ENCODE measurements around the gene TNFRSF13B.
A peak's percentile ranks its signal among the peaks of the same experiment; 100 is the strongest.
"Not testable (repeated sequence)": the region's sequence is repeated elsewhere in the genome, so short reads cannot be mapped to it uniquely, and the experiment has no call there.

The TNFRSF13B gene

GRCh38 chr17:17004997-17005614 lies 33.2 kb upstream of the TNFRSF13B start:
- DNase-seq (ENCODE audit: low read depth), result not testable (repeated sequence)

DNA sequence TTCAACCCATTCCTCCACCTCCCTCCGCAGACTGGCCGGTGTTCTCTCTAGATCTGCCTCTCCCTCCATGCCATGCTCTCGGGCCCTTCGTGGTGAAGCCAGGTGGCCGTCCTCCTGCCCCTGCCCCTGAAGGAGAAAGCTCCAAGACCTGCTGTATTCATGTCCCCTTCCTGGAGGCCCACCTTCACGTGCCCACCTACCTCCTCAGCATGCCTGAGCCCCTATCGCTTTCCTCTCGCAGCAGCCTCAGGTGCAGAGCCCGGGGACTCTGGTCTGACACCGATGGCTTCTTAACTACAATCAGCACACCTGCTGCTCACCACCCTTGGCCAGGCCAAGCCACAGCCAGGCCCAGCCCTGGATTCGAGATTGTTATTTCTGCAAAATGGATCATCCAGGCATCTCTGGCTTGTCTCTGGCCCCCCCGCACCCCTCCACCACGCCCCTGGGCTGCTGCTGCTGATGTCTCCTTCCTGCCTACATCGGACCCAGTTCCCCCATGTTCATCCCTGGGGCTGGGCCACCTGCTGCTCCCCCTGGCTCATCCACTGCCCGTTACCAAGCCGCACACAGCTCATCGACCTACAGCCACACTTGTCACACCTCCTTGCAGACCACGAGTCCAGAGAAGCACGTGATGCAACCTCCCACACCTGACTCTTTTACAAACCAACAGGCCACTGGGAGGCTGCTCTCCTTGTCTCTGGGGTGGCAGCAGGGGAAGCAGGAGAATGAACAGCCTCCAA lies 32.5 kb upstream of the TNFRSF13B start:
- DNase-seq (ENCODE audit: low read depth), result no peak

DNA sequence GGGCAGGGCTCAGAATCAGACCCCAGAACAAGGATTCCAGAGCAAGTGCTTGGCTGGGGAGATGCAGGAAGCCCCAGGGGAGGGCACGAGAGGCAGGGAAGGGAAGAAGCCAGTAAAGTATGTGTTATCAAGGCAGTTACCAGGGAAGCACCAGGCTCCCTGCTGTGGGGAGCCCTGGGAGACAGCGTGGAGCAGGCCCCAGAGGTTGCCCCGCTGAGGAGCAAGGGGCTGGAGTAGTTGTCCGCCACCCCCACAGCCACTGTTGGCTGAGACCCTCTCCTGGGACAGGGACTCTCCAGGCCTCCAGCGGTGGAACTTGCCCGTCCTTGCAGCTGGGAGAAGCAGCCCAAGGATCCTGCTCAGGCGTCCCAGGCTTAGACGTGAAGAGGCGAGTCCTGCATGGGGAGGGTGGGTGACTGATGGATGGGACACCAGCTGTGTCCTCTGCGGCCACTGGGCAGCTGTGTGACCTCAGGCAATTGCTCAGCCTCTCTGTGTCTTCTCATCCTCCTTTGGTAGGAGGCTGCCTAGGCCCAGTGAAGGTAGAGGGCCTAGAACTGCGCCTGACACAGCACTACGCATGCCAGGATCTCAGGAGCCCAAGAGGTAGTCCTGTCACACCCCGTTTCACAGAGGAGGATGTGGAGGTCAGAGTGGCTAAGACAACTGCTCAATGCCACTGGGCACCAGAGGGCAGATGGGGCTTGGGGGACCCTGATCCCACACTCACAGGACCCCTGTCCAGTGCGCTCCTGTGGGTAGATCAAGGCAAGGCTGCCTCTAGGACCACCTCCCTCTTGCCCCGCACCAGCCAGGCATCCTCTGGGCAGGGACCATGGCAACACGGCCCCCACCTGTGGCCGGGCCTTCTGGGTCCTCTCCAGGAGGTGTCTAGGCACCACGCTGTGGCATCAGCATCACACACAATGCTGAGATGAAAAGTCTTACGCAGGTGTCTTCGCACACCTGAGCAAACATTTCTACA lies 31.1 kb upstream of the TNFRSF13B start:
- DNase-seq (ENCODE audit: low read depth), result not testable (repeated sequence)

GRCh38 chr17:17001874-17002520 lies 30.1 kb upstream of the TNFRSF13B start:
- DNase-seq (ENCODE audit: low read depth), result peak; percentile 56

- no peak for DNase-seq (ENCODE audit: low read depth)
These were observed 29.3 kb upstream of the TNFRSF13B start for GRCh38 chr17:17001076-17001777.

GRCh38 chr17:16999931-17000625 lies 28.2 kb upstream of the TNFRSF13B start:
- DNase-seq (ENCODE audit: low read depth), result no peak

DNA sequence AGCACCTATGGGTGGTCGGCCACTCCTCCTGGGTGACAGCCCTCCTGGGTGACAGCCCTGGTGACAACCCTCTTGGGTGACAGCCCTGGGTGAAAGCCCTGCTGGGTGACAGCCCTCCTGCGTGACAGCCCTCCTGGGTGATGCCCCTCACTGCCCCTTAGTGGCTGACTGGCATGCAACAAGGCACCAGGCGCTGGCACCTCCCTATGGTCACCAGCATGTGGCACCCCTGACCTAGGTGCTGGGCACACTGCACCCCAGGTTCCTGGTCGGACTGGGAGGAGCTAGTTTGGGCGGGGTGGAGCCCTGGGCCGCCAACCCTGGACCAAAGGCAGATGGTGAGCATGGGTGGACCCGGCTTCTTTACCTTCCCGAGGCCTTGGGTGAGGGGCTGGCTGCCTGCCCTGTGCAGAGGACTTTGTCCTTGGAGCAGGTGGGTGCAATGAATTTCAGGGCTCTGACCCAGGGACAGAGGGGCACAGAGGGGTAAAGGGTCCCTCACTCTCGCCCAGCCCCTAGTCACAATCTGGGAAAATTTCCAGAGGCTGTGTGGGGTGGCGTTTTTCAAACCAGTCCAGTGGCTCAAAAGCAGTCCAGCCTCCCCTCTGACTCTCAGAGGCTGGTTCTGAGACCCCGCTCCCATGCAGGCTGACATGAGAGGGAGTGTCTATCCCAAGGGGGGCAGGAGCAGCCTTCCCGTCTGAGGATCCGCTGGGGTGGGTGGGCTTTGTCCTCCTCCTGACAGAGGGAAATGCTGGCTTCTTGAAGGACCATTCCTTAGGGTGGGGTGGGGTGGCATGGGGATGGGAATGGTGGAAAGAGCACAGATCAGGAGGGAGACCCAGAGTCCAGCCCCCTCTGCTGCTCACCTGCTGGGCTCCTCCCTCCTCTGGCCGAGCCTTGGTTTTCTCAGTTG lies 25.9 kb upstream of the TNFRSF13B start:
- no peak for DNase-seq (ENCODE audit: low read depth)

GRCh38 chr17:16996726-16997125 lies 24.8 kb upstream of the TNFRSF13B start:
- DNase-seq (ENCODE audit: low read depth), result not testable (repeated sequence)

- no peak for DNase-seq (ENCODE audit: low read depth)
These were observed 24.0 kb upstream of the TNFRSF13B start for GRCh38 chr17:16995930-16996329.

DNA sequence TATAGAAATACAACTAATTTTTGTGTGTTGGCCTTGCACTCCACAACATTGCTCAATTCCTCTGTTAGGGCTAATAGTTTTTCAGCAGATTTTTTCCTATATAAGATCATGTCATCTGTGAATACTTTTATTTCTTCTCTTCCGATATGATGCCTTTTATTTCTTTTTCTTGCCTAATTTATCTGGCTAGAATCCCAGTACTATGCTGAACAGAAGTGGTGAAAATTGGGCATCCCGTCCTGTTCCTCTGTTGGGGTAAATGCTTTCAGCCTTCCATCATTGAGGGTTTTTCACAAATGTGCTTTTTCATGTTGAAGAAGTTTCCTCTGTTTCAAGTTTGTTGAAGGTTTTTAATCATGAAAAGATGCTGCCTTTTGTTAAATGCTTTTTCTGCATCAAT lies 22.7 kb upstream of the TNFRSF13B start:
- DNase-seq (ENCODE audit: low read depth), result no peak

GRCh38 chr17:16991349-16992009 lies 19.6 kb upstream of the TNFRSF13B start:
- peak; percentile 62 for DNase-seq (ENCODE audit: low read depth)

DNA sequence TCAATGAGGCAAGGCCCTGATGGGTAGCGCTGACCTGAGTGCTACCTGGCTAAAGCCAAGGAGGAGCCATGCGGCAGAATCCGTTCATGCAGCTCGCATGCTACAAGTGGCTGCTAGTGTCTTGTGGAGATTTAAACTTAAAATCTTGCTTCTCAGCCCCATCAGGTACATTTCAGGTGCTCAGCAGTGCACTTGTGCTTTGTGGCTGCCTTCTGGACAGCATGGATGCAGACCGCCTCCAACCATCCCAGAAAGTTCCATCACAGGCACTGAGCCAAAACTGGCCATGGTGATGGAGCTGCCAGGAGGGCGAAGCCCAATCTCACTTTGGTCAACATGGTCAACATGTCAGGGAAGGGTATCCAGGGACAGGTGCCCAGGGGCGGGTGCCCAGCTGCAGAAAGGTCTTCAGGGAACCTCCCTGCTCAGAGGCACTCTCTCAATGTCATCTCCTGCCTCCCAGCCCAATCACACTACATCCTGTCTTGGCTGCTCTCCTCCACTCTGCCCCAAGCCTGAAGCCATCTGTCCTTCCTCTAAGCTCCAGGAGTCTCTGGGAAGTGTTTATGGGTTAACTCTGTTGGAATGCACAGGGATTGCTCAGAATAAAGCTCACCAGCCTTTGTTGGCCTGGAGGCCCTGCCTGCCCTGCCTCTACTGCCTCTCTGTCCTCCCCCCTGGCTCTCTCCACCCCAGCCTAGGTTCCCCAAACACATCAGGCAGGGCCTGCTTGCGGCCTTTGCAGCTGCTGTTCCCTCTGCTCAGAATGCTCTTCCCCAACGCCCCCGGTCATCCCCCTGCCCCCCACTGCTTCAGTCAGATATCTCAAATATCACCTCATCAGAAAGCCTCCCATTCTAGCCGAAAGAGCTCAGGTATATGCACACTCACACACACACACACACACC lies 18.3 kb upstream of the TNFRSF13B start:
- no peak for DNase-seq (ENCODE audit: low read depth)

GRCh38 chr17:16989230-16989952 lies 17.5 kb upstream of the TNFRSF13B start:
- no peak for DNase-seq (ENCODE audit: low read depth)

DNA sequence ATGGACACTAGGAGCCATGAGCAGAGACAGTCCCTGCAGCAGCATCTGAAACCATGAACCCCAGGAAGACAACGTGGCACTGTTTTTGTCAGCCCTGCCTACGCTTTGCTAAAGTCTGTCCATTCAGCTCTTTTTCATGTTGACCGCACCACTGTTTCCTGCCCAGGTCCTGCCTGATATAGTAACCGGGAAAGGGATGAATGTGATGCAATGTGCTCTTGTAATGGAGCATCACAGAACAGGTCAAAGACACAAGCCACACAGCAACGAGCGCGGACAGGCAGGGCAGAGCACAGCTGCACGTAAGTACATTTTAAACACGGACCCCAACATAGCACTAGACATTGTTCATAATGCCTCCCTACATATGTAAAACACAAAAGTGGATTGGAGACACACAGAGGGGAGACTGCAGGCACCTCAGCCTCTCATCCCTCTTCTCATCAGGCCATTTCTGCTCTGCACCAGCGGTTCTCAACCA lies 16.9 kb upstream of the TNFRSF13B start:
- DNase-seq (ENCODE audit: low read depth), result no peak

DNA sequence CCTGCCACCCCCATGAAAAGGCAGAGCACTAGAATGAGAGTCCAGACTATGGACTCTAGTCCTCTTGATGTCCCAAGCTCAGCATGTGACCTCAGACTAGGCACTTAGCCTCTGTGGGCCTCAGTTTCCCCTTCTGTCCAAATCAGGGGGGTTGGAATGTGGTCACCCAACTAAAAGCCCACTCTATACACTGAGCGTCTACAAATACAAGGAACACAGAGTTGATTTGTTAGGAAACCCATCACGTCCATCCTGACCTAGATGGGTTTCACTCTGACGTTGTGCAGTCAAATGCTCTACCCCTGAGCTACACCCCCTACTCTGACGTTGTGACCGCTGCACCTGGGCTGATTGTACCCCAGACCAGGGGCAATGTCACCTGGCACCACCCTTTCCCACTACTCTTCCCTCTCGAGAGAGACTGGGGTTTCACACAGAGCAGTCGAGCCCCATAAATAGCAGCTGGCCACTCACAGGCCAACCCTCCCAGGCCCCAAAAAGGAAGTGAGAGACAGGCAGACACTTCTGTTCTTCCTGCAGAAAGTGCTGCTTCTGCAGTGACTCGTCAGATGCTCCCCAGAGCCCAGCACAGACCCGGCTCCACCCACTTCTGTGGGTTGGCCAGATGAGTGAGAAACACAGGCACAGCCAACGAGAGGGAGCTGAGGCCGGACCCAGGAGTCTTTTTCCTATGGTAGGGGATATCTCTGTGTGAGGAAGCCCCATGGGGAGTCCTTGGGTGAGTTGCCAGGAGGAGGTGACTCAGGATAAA lies 16.1 kb upstream of the TNFRSF13B start:
- no peak for DNase-seq (ENCODE audit: low read depth)

GRCh38 chr17:16987066-16987829 lies 15.3 kb upstream of the TNFRSF13B start:
- DNase-seq (ENCODE audit: low read depth), result no peak

All from stimulated activated CD8-positive, alpha-beta memory T cell treated with anti-CD3 and anti-CD28 coated beads, Interleukin-15, amount 100 ng/mL, for 1 hour (primary cell).